GM13977 (cell line): ENCODE data around the gene SRSF2.

Experiments used
- DNase-seq: peaks from one replicate; pipeline ENCODE4 v3.0.0; 2012; ENCODE audit warnings: low spot score
- in situ Hi-C: fragments of 300-500 bp; cut with MboI; formaldehyde crosslinking; loops from one replicate; pipeline ENCODE4 v1.12.0; 2022; ENCODE audit warnings: low sequenced_read_pairs, low pct_unique_long_range_greater_than_20kb, mixed read lengths, inconsistent platforms; ENCODE audit not compliant: unreplicated experiment
- TF ChIP-seq, protein P1 (sequence below): IDR thresholded peaks from 2 replicates; pipeline ENCODE4 v1.5.1; 2012; ENCODE audit warnings: mild to moderate bottlenecking, control low read depth; ENCODE audit not compliant: insufficient read depth; ENCODE audit errors: extremely low read depth, missing control alignments

Gene SRSF2

GRCh38 chr17:76690596-76691280 lies 46.4 kb downstream of the SRSF2 start:
- in situ Hi-C loops, result no loop called here
- TF ChIP-seq, protein P1, sequence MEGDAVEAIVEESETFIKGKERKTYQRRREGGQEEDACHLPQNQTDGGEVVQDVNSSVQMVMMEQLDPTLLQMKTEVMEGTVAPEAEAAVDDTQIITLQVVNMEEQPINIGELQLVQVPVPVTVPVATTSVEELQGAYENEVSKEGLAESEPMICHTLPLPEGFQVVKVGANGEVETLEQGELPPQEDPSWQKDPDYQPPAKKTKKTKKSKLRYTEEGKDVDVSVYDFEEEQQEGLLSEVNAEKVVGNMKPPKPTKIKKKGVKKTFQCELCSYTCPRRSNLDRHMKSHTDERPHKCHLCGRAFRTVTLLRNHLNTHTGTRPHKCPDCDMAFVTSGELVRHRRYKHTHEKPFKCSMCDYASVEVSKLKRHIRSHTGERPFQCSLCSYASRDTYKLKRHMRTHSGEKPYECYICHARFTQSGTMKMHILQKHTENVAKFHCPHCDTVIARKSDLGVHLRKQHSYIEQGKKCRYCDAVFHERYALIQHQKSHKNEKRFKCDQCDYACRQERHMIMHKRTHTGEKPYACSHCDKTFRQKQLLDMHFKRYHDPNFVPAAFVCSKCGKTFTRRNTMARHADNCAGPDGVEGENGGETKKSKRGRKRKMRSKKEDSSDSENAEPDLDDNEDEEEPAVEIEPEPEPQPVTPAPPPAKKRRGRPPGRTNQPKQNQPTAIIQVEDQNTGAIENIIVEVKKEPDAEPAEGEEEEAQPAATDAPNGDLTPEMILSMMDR, result no peak
- DNase-seq, result no peak

DNA sequence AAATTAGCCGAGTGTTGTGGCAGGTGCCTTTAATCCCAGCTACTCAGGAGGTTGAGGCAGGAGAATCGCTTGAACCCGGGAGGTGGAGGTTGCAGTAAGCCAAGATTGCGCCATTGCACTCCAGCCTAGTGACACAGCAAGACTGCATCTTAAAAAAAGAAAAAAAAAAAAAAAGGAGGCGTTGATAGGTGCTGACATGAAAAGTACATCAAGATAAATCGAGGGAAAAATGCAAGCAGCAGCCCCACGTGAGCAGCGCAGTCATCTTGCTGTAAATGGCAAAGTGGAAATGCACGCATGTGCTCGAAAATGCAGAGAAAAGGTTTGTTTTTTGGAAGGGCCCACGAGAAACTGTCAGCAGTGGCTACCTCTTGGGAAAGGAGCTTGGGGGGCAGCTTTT lies 47.3 kb downstream of the SRSF2 start:
- in situ Hi-C loops, result loop anchor here (10.0 kb wide), 1 partner anchor 165 kb away; no protein-coding TSS in a partner anchor
- TF ChIP-seq, protein P1, result no peak
- no peak for DNase-seq

DNA sequence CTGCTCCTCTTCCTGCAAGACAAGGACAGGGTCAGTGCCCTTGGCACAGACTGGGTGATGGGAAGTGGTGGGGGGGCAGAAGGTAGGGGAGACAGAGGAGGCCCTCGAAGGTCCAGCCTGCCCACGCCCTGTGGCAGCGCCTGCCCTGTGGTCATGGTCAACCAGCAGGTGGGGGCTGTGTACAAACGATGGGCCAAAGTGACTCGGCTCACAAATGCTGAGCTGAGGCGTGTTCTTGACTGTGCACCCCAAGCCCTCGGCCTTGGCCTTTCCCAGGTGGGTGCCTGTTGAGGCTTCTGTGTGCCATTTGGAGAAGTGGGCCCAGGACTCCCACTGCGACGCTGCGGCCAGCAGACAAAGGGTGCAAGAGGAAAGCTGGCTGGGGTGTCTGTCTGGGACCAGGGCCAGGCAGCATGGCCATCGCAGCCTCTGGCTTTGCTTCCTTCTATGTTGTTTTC lies 48.9 kb downstream of the SRSF2 start:
- DNase-seq, result no peak
- in situ Hi-C loops, result loop anchor here (10.0 kb wide), 1 partner anchor 163 kb away; no protein-coding TSS in a partner anchor
- TF ChIP-seq, protein P1, result no peak

DNA sequence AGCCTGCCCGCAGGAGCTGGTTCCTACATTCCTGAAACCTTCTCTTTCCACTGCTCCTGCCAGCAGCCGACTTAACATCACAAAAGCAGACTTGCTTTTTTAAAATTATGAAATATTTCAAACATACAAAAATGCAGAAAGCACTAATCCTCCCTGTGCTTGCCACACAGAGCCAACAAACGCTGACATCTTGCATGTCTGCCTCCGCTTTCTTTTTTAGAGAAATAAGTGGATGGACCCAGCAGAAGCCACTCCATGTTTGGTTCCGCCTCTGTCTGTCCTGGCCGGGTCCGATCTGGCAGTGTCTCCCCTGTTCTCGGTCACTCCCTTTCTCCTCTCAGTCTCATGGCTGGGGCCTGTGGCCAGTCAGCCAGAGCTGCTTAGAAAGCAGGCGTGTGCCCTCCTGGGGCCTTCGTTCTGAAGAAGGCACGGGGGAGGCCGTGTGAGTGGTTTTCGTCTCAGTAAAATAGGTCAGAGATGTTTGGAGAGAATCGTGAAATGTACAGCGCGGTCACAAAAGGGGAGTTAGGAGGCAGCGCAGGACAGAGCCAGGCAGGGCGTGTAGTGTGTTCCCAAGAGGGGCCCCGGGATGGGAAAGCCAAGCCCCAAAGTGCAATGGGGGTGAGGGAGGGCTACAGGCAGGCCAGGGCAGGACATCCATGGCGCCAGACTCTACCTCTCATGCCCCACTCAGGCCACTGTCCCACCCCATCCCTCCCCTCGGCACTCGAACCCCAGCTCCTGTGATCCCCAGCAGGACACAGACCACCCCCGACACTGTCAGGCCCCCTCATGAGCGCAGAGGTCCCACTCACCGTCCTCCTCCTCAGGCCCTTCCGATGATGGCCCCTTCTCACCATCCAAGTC lies 49.6 kb downstream of the SRSF2 start:
- DNase-seq, result no peak
- TF ChIP-seq, protein P1, result no peak
- in situ Hi-C loops, result loop anchor here (10.0 kb wide), 1 partner anchor 163 kb away; no protein-coding TSS in a partner anchor

DNA sequence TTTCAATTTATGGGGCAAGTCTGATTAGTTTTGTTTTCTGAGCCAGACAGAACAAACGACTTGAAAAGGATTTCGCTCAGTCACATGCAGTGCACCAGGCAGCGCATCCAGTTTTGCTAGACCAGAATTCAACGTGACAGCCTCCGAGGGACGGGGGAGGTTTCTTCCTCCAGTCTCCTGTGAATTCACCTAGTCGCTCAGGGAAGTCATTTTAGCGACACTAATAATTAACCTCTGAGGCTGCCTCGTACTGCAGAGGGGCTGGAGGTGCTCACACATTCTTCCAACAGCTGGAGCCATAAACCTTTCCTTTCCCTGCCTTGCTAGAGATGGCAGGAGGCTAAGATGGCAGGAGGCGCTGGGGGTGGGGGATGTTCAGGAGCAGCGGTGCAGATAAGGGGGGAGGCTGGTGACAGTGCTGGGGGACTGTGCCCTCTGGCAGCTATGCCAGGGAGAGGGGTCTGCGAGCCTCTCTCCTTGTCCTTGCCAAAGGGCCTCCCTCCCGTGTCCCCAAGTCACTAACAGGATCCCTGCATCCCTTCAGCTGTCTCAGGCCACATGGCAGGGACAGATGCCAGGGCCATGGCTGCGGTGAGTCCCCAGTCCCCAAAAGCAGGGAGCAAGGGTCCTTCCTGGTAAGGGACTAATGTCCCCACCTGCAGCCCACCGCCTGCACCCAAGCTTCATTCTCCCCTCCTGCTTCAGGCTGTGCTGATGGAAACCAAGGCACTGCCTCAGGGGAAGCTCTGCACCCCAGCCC lies 50.4 kb downstream of the SRSF2 start:
- TF ChIP-seq, protein P1, result no peak
- in situ Hi-C loops, result loop anchor here (10.0 kb wide), 1 partner anchor 162 kb away; no protein-coding TSS in a partner anchor
- DNase-seq, result no peak

- no peak for DNase-seq
- TF ChIP-seq, protein P1, result no peak
- in situ Hi-C loops, result loop anchor here (10.0 kb wide), 1 partner anchor 161 kb away; no protein-coding TSS in a partner anchor
Measured at GRCh38 chr17:76685846-76686245, 51.3 kb downstream of the SRSF2 start.
